Brain microvascular endothelial cell (primary cell): Measurements from ENCODE around the gene LPCAT1.

Experiments
- DNase-seq: peaks from one replicate; pipeline ENCODE4 v3.0.0-alpha.2; 2020
- H3K27ac ChIP-seq: fragments of 250-450 bp; sonication (Bioruptor Pico); 2 replicates; pipeline ENCODE4 v1.5.1; 2020; ENCODE audit warnings: mild to moderate bottlenecking, moderate library complexity
- H3K27me3 ChIP-seq: fragments of 250-450 bp; sonication (Bioruptor Pico); replicated peaks from 2 replicates; pipeline ENCODE4 v1.5.1; 2020; ENCODE audit warnings: mild to moderate bottlenecking
- H3K36me3 ChIP-seq: fragments of 250-450 bp; sonication (Bioruptor Pico); replicated peaks from 2 replicates; pipeline ENCODE4 v1.5.1; 2020; ENCODE audit warnings: mild to moderate bottlenecking
- H3K4me3 ChIP-seq: 2 replicates; pipeline ENCODE4 v1.5.1; 2011; ENCODE audit warnings: low read depth, mild to moderate bottlenecking, control low read depth, low read length, moderate library complexity
- CTCF ChIP-seq: IDR thresholded peaks from 2 replicates; pipeline ENCODE4 v1.5.1; 2011; ENCODE audit warnings: low read depth, mild to moderate bottlenecking, moderate library complexity, low read length, control low read depth, inconsistent platforms; ENCODE audit errors: missing control alignments
- in situ Hi-C: cut with HindIII; loops from 2 replicates; pipeline ENCODE4 v1.10.0; 2017; ENCODE audit warnings: low sequenced_read_pairs, low pct_ligation_motif_present

LPCAT1 gene

GRCh38 chr5:1521671-1522600 lies 1.8 kb downstream of the LPCAT1 start:
- in situ Hi-C loops: no loop called here
- no peak for TF ChIP-seq CTCF
- H3K36me3 ChIP-seq: peaks cover 13% of the 10 kb centered on the region
- H3K27ac ChIP-seq: peak overlapping the region; percentile 62
- H3K4me3 ChIP-seq: peak overlapping the region; percentile 67
- H3K27me3 ChIP-seq: no peaks in the 10 kb centered on the region
- peak; percentile 81 for DNase-seq

- DNase-seq: no peak
- Histone ChIP-seq H3K4me3 (no peak overlapping the region), H3K27ac (no peak overlapping the region), H3K36me3 (peaks cover 13% of the 10 kb centered on the region), H3K27me3 (no peaks in the 10 kb centered on the region)
- TF ChIP-seq CTCF: no peak
- in situ Hi-C loops: no loop called here
These were observed 2.8 kb downstream of the LPCAT1 start for GRCh38 chr5:1520791-1521453.

GRCh38 chr5:1519631-1520210 lies 4.0 kb downstream of the LPCAT1 start:
- in situ Hi-C loops: no loop called here
- DNase-seq: no peak
- peaks cover 13% of the 10 kb centered on the region for H3K36me3 ChIP-seq
- H3K4me3 ChIP-seq: no peak overlapping the region
- H3K27me3 ChIP-seq: no peaks in the 10 kb centered on the region
- TF ChIP-seq CTCF: no peak
- no peak overlapping the region for H3K27ac ChIP-seq

- DNase-seq: no peak
These were observed 5.9 kb downstream of the LPCAT1 start for GRCh38 chr5:1517838-1518237.

More at GRCh38 chr5:1517838-1518237, 5.9 kb downstream of the LPCAT1 start:
- H3K27ac ChIP-seq: no peak overlapping the region
- peaks cover 13% of the 10 kb centered on the region for H3K36me3 ChIP-seq
- in situ Hi-C loops: no loop called here
- H3K4me3 ChIP-seq: no peak overlapping the region
- no peak for TF ChIP-seq CTCF
- no peaks in the 10 kb centered on the region for H3K27me3 ChIP-seq
